ENCODE results near the gene LCN1. TPM values are rescaled to one million over a fixed set of nuclear protein-coding genes. Genes with fewer than 3 reads are reported as not detected.
"Not testable (repeated sequence)": the region's sequence is repeated elsewhere in the genome, so short reads cannot be mapped to it uniquely, and the experiment has no call there.

LCN1 gene
- total RNA-seq, 4 donors from 2014 or later = not detected

- DNase-seq = no peak
- TF ChIP-seq CTCF (IDR thresholded peaks at IDR 0.05) (no peak), POLR2AphosphoS5 (IDR thresholded peaks at IDR 0.05) (no peak), POLR2A (IDR thresholded peaks at IDR 0.05) (no peak), EP300 (IDR thresholded peaks at IDR 0.05; ENCODE audit: low read depth) (no peak)
Measured at GRCh38 chr9:135547756-135548736, 26.8 kb downstream of the LCN1 start.

GRCh38 chr9:135549478-135550343 is 28.5 kb downstream of the LCN1 start:
- DNase-seq; H3K27me3 ChIP-seq; H3K27ac ChIP-seq; H3K36me3 ChIP-seq; in situ Hi-C loops (cut with MboI; ENCODE audit: low pct_ligation_motif_present in 1 of 4, low pct_unique_long_range_greater_than_20kb in 1 of 4, low sequenced_read_pairs in 3 of 4); H3K4me1 ChIP-seq; H3K4me3 ChIP-seq; H3K9me3 ChIP-seq: not testable (repeated sequence)
- intact Hi-C loops (cut with DNase I; ENCODE audit: low total_unique reads) = loop anchor here (10.0 kb wide), 1 partner anchor 505 kb away; no protein-coding TSS in a partner anchor
- 79% methylated on average over 20 of the region's 28 CpGs; no CpG with 5 or more reads in 1 of the 2 donors for WGBS, 2 donors (ENCODE audit: low coverage in 1 of 2)

More at GRCh38 chr9:135547756-135548736, 26.8 kb downstream of the LCN1 start:
- intact Hi-C loops (cut with DNase I; ENCODE audit: low total_unique reads) (no loop called here), in situ Hi-C loops (cut with MboI; ENCODE audit: low pct_ligation_motif_present in 1 of 4, low pct_unique_long_range_greater_than_20kb in 1 of 4, low sequenced_read_pairs in 3 of 4) (no loop called here)
- H3K4me3 ChIP-seq = no peak overlapping the region
- no peaks in the 10 kb centered on the region for H3K36me3 ChIP-seq
- H3K27ac ChIP-seq = no peak overlapping the region
- 60 to 79% methylated on average over 2 to 27 of the region's 28 CpGs for WGBS, 2 donors (ENCODE audit: low coverage in 1 of 2)
- H3K27me3 ChIP-seq = no peaks in the 10 kb centered on the region
- no peaks in the 10 kb centered on the region for H3K9me3 ChIP-seq
- H3K4me1 ChIP-seq = no peaks in the 10 kb centered on the region

GRCh38 chr9:135550344-135550918 is 29.2 kb downstream of the LCN1 start:
- Histone ChIP-seq H3K36me3 (no peaks in the 10 kb centered on the region), H3K4me1 (no peaks in the 10 kb centered on the region), H3K4me3 (no peak overlapping the region), H3K27me3 (no peaks in the 10 kb centered on the region), H3K27ac (no peak overlapping the region), H3K9me3 (no peaks in the 10 kb centered on the region)
- 70% methylated on average over 15 of the region's 17 CpGs; no CpG with 5 or more reads in 1 of the 2 donors for WGBS, 2 donors (ENCODE audit: low coverage in 1 of 2)
- intact Hi-C loops (cut with DNase I; ENCODE audit: low total_unique reads) = loop anchor here (10.0 kb wide), 1 partner anchor 506 kb away; no protein-coding TSS in a partner anchor
- in situ Hi-C loops (cut with MboI; ENCODE audit: low pct_ligation_motif_present in 1 of 4, low pct_unique_long_range_greater_than_20kb in 1 of 4, low sequenced_read_pairs in 3 of 4) = no loop called here
- DNase-seq = no peak
- TF ChIP-seq CTCF (IDR thresholded peaks at IDR 0.05) (no peak), POLR2A (IDR thresholded peaks at IDR 0.05) (no peak), EP300 (IDR thresholded peaks at IDR 0.05; ENCODE audit: low read depth) (no peak), POLR2AphosphoS5 (IDR thresholded peaks at IDR 0.05) (no peak)

GRCh38 chr9:135551031-135551430 is 29.8 kb downstream of the LCN1 start:
- H3K27ac ChIP-seq = no peak overlapping the region
- in situ Hi-C loops (cut with MboI; ENCODE audit: low pct_ligation_motif_present in 1 of 4, low pct_unique_long_range_greater_than_20kb in 1 of 4, low sequenced_read_pairs in 3 of 4) = no loop called here
- no peak overlapping the region for H3K4me3 ChIP-seq
- intact Hi-C loops (cut with DNase I; ENCODE audit: low total_unique reads) = loop anchor here (10.0 kb wide), 1 partner anchor 506 kb away; no protein-coding TSS in a partner anchor
- H3K27me3 ChIP-seq = no peaks in the 10 kb centered on the region
- no peak for TF ChIP-seq POLR2AphosphoS5 (IDR thresholded peaks at IDR 0.05)
- TF ChIP-seq POLR2A (IDR thresholded peaks at IDR 0.05) = no peak
- TF ChIP-seq CTCF (IDR thresholded peaks at IDR 0.05) = no peak
- TF ChIP-seq EP300 (IDR thresholded peaks at IDR 0.05; ENCODE audit: low read depth) = no peak
- H3K4me1 ChIP-seq = no peaks in the 10 kb centered on the region
- 59 to 65% methylated on average over 6 to 14 of the region's 14 CpGs for WGBS, 2 donors (ENCODE audit: low coverage in 1 of 2)
- no peaks in the 10 kb centered on the region for H3K9me3 ChIP-seq
- H3K36me3 ChIP-seq = no peaks in the 10 kb centered on the region
- no peak for DNase-seq

Measured in transverse colon (tissue), 4 donors.